ENCODE results near the gene PTH1R. TPM values are rescaled to one million over a fixed set of nuclear protein-coding genes. Genes with fewer than 3 reads are reported as not detected.

Gene PTH1R
- total RNA-seq, 2 donors from 2014 or later = 0.69 to 4.8 TPM

GRCh38 chr3:46922426-46922825 lies 44.9 kb downstream of the PTH1R start:
- Mint-ChIP-seq H3K27me3 (ENCODE audit: insufficient read depth) (no peaks in the 10 kb centered on the region), H3K27ac (no peak overlapping the region), H3K4me3 (no peak overlapping the region), H3K9me3 (peaks cover 13% of the 10 kb centered on the region), H3K4me1 (no peaks in the 10 kb centered on the region), H3K36me3 (ENCODE audit: low read depth) (peaks cover 64% of the 10 kb centered on the region)
- H3K4me3 ChIP-seq (ENCODE audit: low read length) = no peak overlapping the region
- DNase-seq = no peak
- TF ChIP-seq CTCF (conservative IDR thresholded peaks at IDR 0.05) = no peak
- WGBS, 2 experiments (ENCODE audit: insufficient coverage in 1 of 2, insufficient read length in 1 of 2) = 71 to 90% methylated on average over 1 to 4 of the region's 4 CpGs
- no peak overlapping the region for H3K9ac ChIP-seq (ENCODE audit: extremely low read depth, low read length, poor library complexity, severe bottlenecking)
- peaks cover 84% of the 10 kb centered on the region for H3K36me3 ChIP-seq (ENCODE audit: control insufficient read depth, insufficient read depth, low read length)
- H3K4me1 ChIP-seq (ENCODE audit: control insufficient read depth, insufficient read depth, low read length) = no peaks in the 10 kb centered on the region
- peaks cover 19% of the 10 kb centered on the region for H3K9me3 ChIP-seq (ENCODE audit: control insufficient read depth, low read length)
- no peak overlapping the region for H3K27ac ChIP-seq (ENCODE audit: low read depth, low read length)
- H3K27me3 ChIP-seq (ENCODE audit: control insufficient read depth, insufficient read depth, low read length, poor library complexity, severe bottlenecking) = no peaks in the 10 kb centered on the region

DNA sequence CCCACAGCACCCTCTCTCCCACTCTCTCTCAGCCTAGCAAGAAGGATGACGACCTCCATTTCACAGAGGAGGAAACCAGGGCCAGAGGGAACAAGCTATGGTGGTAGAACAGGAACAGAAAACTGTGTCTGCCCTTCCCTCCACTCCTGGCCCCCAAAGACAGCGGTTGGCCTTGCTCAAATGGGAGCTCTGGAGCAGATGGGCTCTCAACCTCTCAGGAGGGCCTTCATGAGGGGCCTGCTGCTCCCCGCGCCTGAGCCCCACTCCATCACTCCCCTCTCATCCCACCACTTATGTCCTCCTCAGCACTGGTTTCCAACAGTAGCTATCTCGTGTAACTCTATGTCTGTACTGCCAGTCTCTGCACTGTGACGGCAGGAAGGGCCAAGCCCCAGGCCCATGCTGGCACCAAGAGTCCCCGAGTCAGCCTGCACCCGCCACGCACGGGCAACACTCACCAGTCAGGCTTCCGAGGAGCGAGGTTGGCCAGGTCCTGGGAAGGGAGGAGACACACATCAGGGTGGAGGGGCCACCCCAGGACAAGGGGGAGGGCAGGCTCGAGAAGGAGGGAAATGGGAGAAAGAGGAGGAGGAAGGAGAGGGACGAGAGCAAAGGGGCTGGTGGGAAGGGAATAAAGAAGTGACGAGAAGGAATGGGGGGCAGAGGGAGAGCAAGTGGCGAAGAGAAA lies 45.5 kb downstream of the PTH1R start:
- no peaks in the 10 kb centered on the region for H3K27me3 Mint-ChIP-seq (ENCODE audit: insufficient read depth)
- H3K27me3 ChIP-seq (ENCODE audit: control insufficient read depth, insufficient read depth, low read length, poor library complexity, severe bottlenecking) = no peaks in the 10 kb centered on the region
- no peak overlapping the region for H3K4me3 Mint-ChIP-seq
- H3K4me3 ChIP-seq (ENCODE audit: low read length) = no peak overlapping the region
- no peak overlapping the region for H3K27ac ChIP-seq (ENCODE audit: low read depth, low read length)
- peaks cover 13% of the 10 kb centered on the region for H3K9me3 ChIP-seq (ENCODE audit: control insufficient read depth, low read length)
- H3K27ac Mint-ChIP-seq = peak overlapping the region; percentile 55
- no peak for TF ChIP-seq CTCF (conservative IDR thresholded peaks at IDR 0.05)
- no peaks in the 10 kb centered on the region for H3K4me1 ChIP-seq (ENCODE audit: control insufficient read depth, insufficient read depth, low read length)
- WGBS, 2 experiments (ENCODE audit: insufficient coverage in 1 of 2, insufficient read length in 1 of 2) = 92 to 93% methylated on average over 11 to 16 of the region's 16 CpGs
- DNase-seq = no peak
- no peak overlapping the region for H3K9ac ChIP-seq (ENCODE audit: extremely low read depth, low read length, poor library complexity, severe bottlenecking)
- peaks cover 9% of the 10 kb centered on the region for H3K9me3 Mint-ChIP-seq
- no peaks in the 10 kb centered on the region for H3K4me1 Mint-ChIP-seq
- peaks cover 58% of the 10 kb centered on the region for H3K36me3 Mint-ChIP-seq (ENCODE audit: low read depth)
- H3K36me3 ChIP-seq (ENCODE audit: control insufficient read depth, insufficient read depth, low read length) = peaks cover 80% of the 10 kb centered on the region

GRCh38 chr3:46923559-46924350 lies 46.2 kb downstream of the PTH1R start:
- 72 to 90% methylated on average over 2 to 11 of the region's 11 CpGs for WGBS, 2 experiments (ENCODE audit: insufficient coverage in 1 of 2, insufficient read length in 1 of 2)
- no peaks in the 10 kb centered on the region for H3K27me3 Mint-ChIP-seq (ENCODE audit: insufficient read depth)
- H3K27ac ChIP-seq (ENCODE audit: low read depth, low read length) = no peak overlapping the region
- no peak overlapping the region for H3K4me3 ChIP-seq (ENCODE audit: low read length)
- peaks cover 5% of the 10 kb centered on the region for H3K9me3 ChIP-seq (ENCODE audit: control insufficient read depth, low read length)
- no peaks in the 10 kb centered on the region for H3K4me1 ChIP-seq (ENCODE audit: control insufficient read depth, insufficient read depth, low read length)
- peaks cover 2% of the 10 kb centered on the region for H3K9me3 Mint-ChIP-seq
- H3K27me3 ChIP-seq (ENCODE audit: control insufficient read depth, insufficient read depth, low read length, poor library complexity, severe bottlenecking) = no peaks in the 10 kb centered on the region
- H3K4me3 Mint-ChIP-seq = no peak overlapping the region
- H3K9ac ChIP-seq (ENCODE audit: extremely low read depth, low read length, poor library complexity, severe bottlenecking) = no peak overlapping the region
- peaks cover 79% of the 10 kb centered on the region for H3K36me3 ChIP-seq (ENCODE audit: control insufficient read depth, insufficient read depth, low read length)
- peak overlapping the region; percentile 55 for H3K27ac Mint-ChIP-seq
- peak; percentile 97 for TF ChIP-seq CTCF (conservative IDR thresholded peaks at IDR 0.05)
- peaks cover 57% of the 10 kb centered on the region for H3K36me3 Mint-ChIP-seq (ENCODE audit: low read depth)
- H3K4me1 Mint-ChIP-seq = no peaks in the 10 kb centered on the region
- peak; percentile 89 for DNase-seq
